ENCODE data around the gene UTP25.

DNA sequence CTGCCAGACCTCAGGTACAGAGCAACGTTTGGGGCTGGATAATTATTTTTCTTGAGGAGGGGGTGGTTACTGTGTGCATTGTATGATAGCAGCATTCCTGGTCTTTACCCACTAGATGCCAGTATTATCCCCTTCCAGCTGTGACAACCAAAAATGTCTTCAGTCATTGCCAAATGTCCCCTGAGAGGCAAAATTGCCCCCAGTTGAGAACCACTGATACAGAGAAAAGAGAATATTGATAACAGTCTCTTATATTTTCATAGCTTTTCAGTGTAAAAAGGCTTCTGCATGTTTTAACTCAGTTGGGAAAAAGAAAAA, 58.4 kb downstream of the UTP25 start:
- TF ChIP-seq POLR2AphosphoS5 (IDR thresholded peaks at IDR 0.05; ENCODE audit: low read depth, low read length) (no peak), POLR2A (IDR thresholded peaks at IDR 0.05; ENCODE audit: low read depth, low read length) (no peak), POU2F2 (IDR thresholded peaks at IDR 0.05; ENCODE audit: low read depth, low read length) (no peak)

Measured in GM12891 (cell line).